HEK293T (cell line): ENCODE data around the gene CNTN6.

Experiments used
- CTBP1 ChIP-seq: fragments of 450-650 bp; IDR thresholded peaks from 2 replicates; pipeline ENCODE4 v1.6.1; 2016; ENCODE audit warnings: borderline replicate concordance
- ELF4 ChIP-seq: fragments of 450-650 bp; IDR thresholded peaks from 2 replicates; pipeline ENCODE4 v1.6.1; 2017; ENCODE audit warnings: antibody characterized with exemption
- FOXA1 ChIP-seq: fragments of 450-650 bp; IDR thresholded peaks from 2 replicates; pipeline ENCODE4 v1.6.1; 2016; ENCODE audit warnings: mild to moderate bottlenecking
- FOXK2 ChIP-seq: fragments of 450-650 bp; IDR thresholded peaks from 2 replicates; pipeline ENCODE4 v1.6.1; 2016; ENCODE audit warnings: mild to moderate bottlenecking
- FOXM1 ChIP-seq: fragments of 450-650 bp; IDR thresholded peaks from 2 replicates; pipeline ENCODE4 v1.6.1; 2017; ENCODE audit warnings: mild to moderate bottlenecking, borderline replicate concordance
- LEF1 ChIP-seq: fragments of 450-650 bp; IDR thresholded peaks from 2 replicates; pipeline ENCODE4 v1.6.1; 2017; ENCODE audit warnings: mild to moderate bottlenecking, borderline replicate concordance
- NFRKB ChIP-seq: fragments of 450-650 bp; IDR thresholded peaks from 2 replicates; pipeline ENCODE4 v1.6.1; 2016; ENCODE audit warnings: mild to moderate bottlenecking, moderate library complexity
- PKNOX1 ChIP-seq: fragments of 450-650 bp; IDR thresholded peaks from 2 replicates; pipeline ENCODE4 v1.6.1; 2016
- SP1 ChIP-seq: fragments of 450-650 bp; IDR thresholded peaks from 2 replicates; pipeline ENCODE4 v1.6.1; 2017
- SUZ12 ChIP-seq: fragments of 450-650 bp; IDR thresholded peaks from 2 replicates; pipeline ENCODE4 v1.6.1; 2016; ENCODE audit warnings: mild to moderate bottlenecking
- TARDBP ChIP-seq: fragments of 450-650 bp; IDR thresholded peaks from 2 replicates; pipeline ENCODE4 v1.6.1; 2016
- ZNF384 ChIP-seq: fragments of 450-650 bp; IDR thresholded peaks from 2 replicates; pipeline ENCODE4 v1.6.1; 2016

DNA sequence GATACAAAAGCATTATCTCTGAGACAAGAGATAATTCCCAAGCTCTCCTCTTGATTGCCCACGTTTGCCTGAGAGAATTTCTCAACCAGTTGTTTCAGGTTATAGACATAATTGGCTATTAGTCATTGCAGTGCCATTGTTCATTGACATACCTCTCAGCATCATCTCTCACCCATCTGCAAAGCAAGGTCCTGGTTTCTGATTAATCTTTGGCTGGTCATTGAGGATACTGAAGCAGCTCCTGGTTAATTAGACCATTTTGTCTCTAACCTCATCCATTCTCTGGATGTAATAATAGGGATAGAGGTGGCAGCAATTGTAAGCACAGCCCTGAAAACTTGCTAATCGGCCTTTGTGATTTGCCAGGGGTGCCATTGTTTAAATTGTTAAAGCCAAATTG, 104.2 kb downstream of the CNTN6 start:
- TF ChIP-seq LEF1 (no peak), CTBP1 (no peak), FOXA1 (no peak), SUZ12 (no peak), PKNOX1 (no peak), FOXM1 (no peak), FOXK2 (no peak), SP1 (no peak), ELF4 (no peak), NFRKB (no peak), ZNF384 (no peak), TARDBP (no peak)
